ENCODE data around the gene AGXT2. TPM values are rescaled to one million over a fixed set of nuclear protein-coding genes. Genes with fewer than 3 reads are reported as not detected.

AGXT2 gene
- total RNA-seq, 1 experiment from 2014 or later: not detected

DNA sequence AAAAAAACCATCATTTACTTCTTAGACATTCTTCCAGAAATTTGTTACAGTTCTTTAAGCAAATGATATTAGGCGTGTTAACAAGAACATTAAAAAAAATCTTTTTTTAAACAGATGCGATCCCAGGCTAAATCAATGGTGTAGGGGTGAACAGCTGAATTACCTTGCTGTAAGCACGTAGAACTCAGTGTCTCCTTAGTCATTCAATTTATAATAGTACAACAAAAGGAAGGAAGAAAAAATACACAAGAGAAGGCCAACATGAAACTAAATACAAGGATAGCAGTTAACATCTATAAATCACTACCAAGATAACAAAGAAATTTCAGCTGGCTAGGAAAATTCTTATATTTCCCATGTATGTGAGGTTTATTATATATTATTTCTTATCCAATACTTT lies 35.4 kb downstream of the AGXT2 start:
- H3K27ac Mint-ChIP-seq: no peak overlapping the region
- POLR2A ChIA-PET: no interaction called here
- CTCF ChIA-PET: no interaction called here
- DNase-seq (ENCODE audit: low spot score): no peak
- H3K4me1 Mint-ChIP-seq: no peaks in the 10 kb centered on the region
- H3K9me3 Mint-ChIP-seq: peaks cover 14% of the 10 kb centered on the region
- TF ChIP-seq, protein P1, sequence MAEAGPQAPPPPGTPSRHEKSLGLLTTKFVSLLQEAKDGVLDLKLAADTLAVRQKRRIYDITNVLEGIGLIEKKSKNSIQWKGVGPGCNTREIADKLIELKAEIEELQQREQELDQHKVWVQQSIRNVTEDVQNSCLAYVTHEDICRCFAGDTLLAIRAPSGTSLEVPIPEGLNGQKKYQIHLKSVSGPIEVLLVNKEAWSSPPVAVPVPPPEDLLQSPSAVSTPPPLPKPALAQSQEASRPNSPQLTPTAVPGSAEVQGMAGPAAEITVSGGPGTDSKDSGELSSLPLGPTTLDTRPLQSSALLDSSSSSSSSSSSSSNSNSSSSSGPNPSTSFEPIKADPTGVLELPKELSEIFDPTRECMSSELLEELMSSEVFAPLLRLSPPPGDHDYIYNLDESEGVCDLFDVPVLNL (CRISPR knock-in tag; IDR thresholded peaks at IDR 0.05; ENCODE audit: borderline replicate concordance, low read depth): no peak
- TF ChIP-seq NFATC4 (CRISPR knock-in tag; IDR thresholded peaks at IDR 0.05) (no peak), ZNF121 (CRISPR knock-in tag; IDR thresholded peaks at IDR 0.05) (no peak), ZNF317 (CRISPR knock-in tag; IDR thresholded peaks at IDR 0.05; ENCODE audit: borderline replicate concordance, low read depth) (no peak), OVOL2 (CRISPR knock-in tag; IDR thresholded peaks at IDR 0.05; ENCODE audit: borderline replicate concordance) (no peak), ELF4 (CRISPR knock-in tag; IDR thresholded peaks at IDR 0.05; ENCODE audit: low read depth) (no peak), ZNF532 (CRISPR knock-in tag; IDR thresholded peaks at IDR 0.05; ENCODE audit: borderline replicate concordance) (no peak)
- H3K36me3 Mint-ChIP-seq: no peaks in the 10 kb centered on the region
- H3K4me3 Mint-ChIP-seq: no peak overlapping the region
- H3K27me3 Mint-ChIP-seq (ENCODE audit: low read depth): no peaks in the 10 kb centered on the region; the same call in 1 of the 2 replicates
- no peak for ATAC-seq

DNA sequence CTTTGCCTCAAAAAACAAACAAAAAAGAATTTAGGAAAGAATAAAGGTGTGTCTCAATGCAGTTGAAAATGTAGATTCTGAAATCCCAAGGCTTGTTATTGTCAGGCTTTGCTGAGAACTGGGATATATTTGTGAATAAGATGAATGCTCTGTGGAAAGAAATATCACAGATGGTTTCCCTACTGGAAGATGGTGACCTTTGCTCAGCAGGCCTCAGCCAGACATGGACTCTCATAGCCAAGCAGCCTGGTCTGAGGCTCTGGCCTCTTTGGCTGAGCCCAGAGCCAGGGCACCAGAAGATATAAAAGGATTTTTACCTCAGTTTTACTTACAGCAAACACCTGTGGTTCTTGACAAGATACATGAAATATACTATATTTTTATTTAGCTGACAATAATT lies 37.1 kb downstream of the AGXT2 start:
- no peak for TF ChIP-seq TEAD1 (CRISPR knock-in tag; IDR thresholded peaks at IDR 0.05)
- TF ChIP-seq, protein P1 (CRISPR knock-in tag; IDR thresholded peaks at IDR 0.05; ENCODE audit: borderline replicate concordance, low read depth): no peak
- no peak for TF ChIP-seq EMX1 (CRISPR knock-in tag; IDR thresholded peaks at IDR 0.05)
- no peak for TF ChIP-seq ELF4 (CRISPR knock-in tag; IDR thresholded peaks at IDR 0.05; ENCODE audit: low read depth)
- TF ChIP-seq FOXK1 (CRISPR knock-in tag; IDR thresholded peaks at IDR 0.05): no peak
- no peak for TF ChIP-seq KAT7 (CRISPR knock-in tag; IDR thresholded peaks at IDR 0.05; ENCODE audit: borderline replicate concordance)
- TF ChIP-seq OVOL2 (CRISPR knock-in tag; IDR thresholded peaks at IDR 0.05; ENCODE audit: borderline replicate concordance): no peak
- ATAC-seq (no peak), DNase-seq (ENCODE audit: low spot score) (no peak)
- Mint-ChIP-seq H3K27me3 (ENCODE audit: low read depth) (no peaks in the 10 kb centered on the region; the same call in 1 of the 2 replicates), H3K27ac (no peak overlapping the region), H3K4me1 (no peaks in the 10 kb centered on the region), H3K36me3 (no peaks in the 10 kb centered on the region), H3K4me3 (no peak overlapping the region), H3K9me3 (peaks cover 9% of the 10 kb centered on the region)
- ChIA-PET CTCF (no interaction called here), POLR2A (no interaction called here)

- Mint-ChIP-seq H3K36me3 (no peaks in the 10 kb centered on the region), H3K27ac (no peak overlapping the region), H3K9me3 (peaks cover 9% of the 10 kb centered on the region), H3K4me3 (no peak overlapping the region), H3K4me1 (peaks cover 3% of the 10 kb centered on the region), H3K27me3 (ENCODE audit: low read depth) (no peaks in the 10 kb centered on the region; the same call in 1 of the 2 replicates)
- ATAC-seq (no peak), DNase-seq (ENCODE audit: low spot score) (no peak)
- POLR2A ChIA-PET: no interaction called here
- CTCF ChIA-PET: no interaction called here
- no peak for TF ChIP-seq MLX (CRISPR knock-in tag; IDR thresholded peaks at IDR 0.05)
- no peak for TF ChIP-seq HMGA2 (CRISPR knock-in tag; IDR thresholded peaks at IDR 0.05)
- TF ChIP-seq, protein P2, sequence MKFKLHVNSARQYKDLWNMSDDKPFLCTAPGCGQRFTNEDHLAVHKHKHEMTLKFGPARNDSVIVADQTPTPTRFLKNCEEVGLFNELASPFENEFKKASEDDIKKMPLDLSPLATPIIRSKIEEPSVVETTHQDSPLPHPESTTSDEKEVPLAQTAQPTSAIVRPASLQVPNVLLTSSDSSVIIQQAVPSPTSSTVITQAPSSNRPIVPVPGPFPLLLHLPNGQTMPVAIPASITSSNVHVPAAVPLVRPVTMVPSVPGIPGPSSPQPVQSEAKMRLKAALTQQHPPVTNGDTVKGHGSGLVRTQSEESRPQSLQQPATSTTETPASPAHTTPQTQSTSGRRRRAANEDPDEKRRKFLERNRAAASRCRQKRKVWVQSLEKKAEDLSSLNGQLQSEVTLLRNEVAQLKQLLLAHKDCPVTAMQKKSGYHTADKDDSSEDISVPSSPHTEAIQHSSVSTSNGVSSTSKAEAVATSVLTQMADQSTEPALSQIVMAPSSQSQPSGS (CRISPR knock-in tag; IDR thresholded peaks at IDR 0.05; ENCODE audit: borderline replicate concordance, low read depth): no peak
- TF ChIP-seq CDX4 (CRISPR knock-in tag; IDR thresholded peaks at IDR 0.05; ENCODE audit: borderline replicate concordance): no peak
- no peak for TF ChIP-seq USF2 (CRISPR knock-in tag; IDR thresholded peaks at IDR 0.05)
Measured at GRCh38 chr5:35009657-35010056, 38.1 kb downstream of the AGXT2 start.

All from WTC11 (cell line).